Activated naive CD8-positive, alpha-beta T cell (primary cell): ENCODE data around the gene CBFB.
A peak's percentile ranks its signal among the peaks of the same experiment; 100 is the strongest.
"Not testable (repeated sequence)": the region's sequence is repeated elsewhere in the genome, so short reads cannot be mapped to it uniquely, and the experiment has no call there.

ENCODE experiments used
- H3K27ac Mint-ChIP-seq: one replicate; pipeline ENCODE4 v1.8.0; 2021; ENCODE audit warnings: mixed read lengths
- H3K27me3 Mint-ChIP-seq: one replicate; pipeline ENCODE4 v1.8.0; 2021; ENCODE audit warnings: mixed read lengths
- H3K36me3 Mint-ChIP-seq: one replicate; pipeline ENCODE4 v1.8.0; 2021; ENCODE audit warnings: mixed read lengths
- H3K4me1 Mint-ChIP-seq: one replicate; pipeline ENCODE4 v1.8.0; 2021; ENCODE audit warnings: low read depth, mixed read lengths
- H3K4me3 Mint-ChIP-seq: one replicate; pipeline ENCODE4 v1.8.0; 2021; ENCODE audit warnings: mild to moderate bottlenecking, mixed read lengths
- H3K9me3 Mint-ChIP-seq: one replicate; pipeline ENCODE4 v1.8.0; 2021; ENCODE audit warnings: low read depth, mixed read lengths

The CBFB gene

GRCh38 chr16:67025210-67025550 is 3.8 kb upstream of the CBFB start:
- H3K4me1 Mint-ChIP-seq = peaks cover 18% of the 10 kb centered on the region
- no peak overlapping the region for H3K4me3 Mint-ChIP-seq
- peaks cover under 1% of the 10 kb centered on the region for H3K36me3 Mint-ChIP-seq
- H3K27ac Mint-ChIP-seq = no peak overlapping the region
- no peaks in the 10 kb centered on the region for H3K9me3 Mint-ChIP-seq
- no peaks in the 10 kb centered on the region for H3K27me3 Mint-ChIP-seq

- H3K9me3 Mint-ChIP-seq = no peaks in the 10 kb centered on the region
- peaks cover 31% of the 10 kb centered on the region for H3K4me1 Mint-ChIP-seq
- H3K4me3 Mint-ChIP-seq = no peak overlapping the region
- peaks cover 4% of the 10 kb centered on the region for H3K36me3 Mint-ChIP-seq
- no peaks in the 10 kb centered on the region for H3K27me3 Mint-ChIP-seq
- H3K27ac Mint-ChIP-seq = no peak overlapping the region
Observed at GRCh38 chr16:67026570-67026969, 2.4 kb upstream of the CBFB start.

- peak overlapping the region; percentile 61 for H3K4me3 Mint-ChIP-seq
- H3K4me1 Mint-ChIP-seq = peaks cover 36% of the 10 kb centered on the region
- no peaks in the 10 kb centered on the region for H3K9me3 Mint-ChIP-seq
Observed at GRCh38 chr16:67027046-67027445, 1.9 kb upstream of the CBFB start.

GRCh38 chr16:67028167-67028695 is 718 bp upstream of the CBFB start:
- no peaks in the 10 kb centered on the region for H3K9me3 Mint-ChIP-seq
- H3K36me3 Mint-ChIP-seq = peaks cover 6% of the 10 kb centered on the region
- peak overlapping the region; percentile 91 for H3K27ac Mint-ChIP-seq
- no peaks in the 10 kb centered on the region for H3K27me3 Mint-ChIP-seq
- peak overlapping the region; percentile 84 for H3K4me3 Mint-ChIP-seq
- peaks cover 46% of the 10 kb centered on the region for H3K4me1 Mint-ChIP-seq

More at GRCh38 chr16:67027046-67027445, 1.9 kb upstream of the CBFB start:
- H3K27me3 Mint-ChIP-seq = no peaks in the 10 kb centered on the region
- peak overlapping the region; percentile 64 for H3K27ac Mint-ChIP-seq
- peaks cover 5% of the 10 kb centered on the region for H3K36me3 Mint-ChIP-seq

- Mint-ChIP-seq H3K9me3 (no peaks in the 10 kb centered on the region), H3K36me3 (peaks cover 7% of the 10 kb centered on the region), H3K4me1 (peaks cover 52% of the 10 kb centered on the region), H3K4me3 (peak overlapping the region; percentile 92), H3K27me3 (no peaks in the 10 kb centered on the region), H3K27ac (peak overlapping the region; percentile 86)
Observed at GRCh38 chr16:67029254-67030096, 526 bp downstream of the CBFB start.

- Mint-ChIP-seq H3K27ac (peak overlapping the region; percentile 86), H3K9me3 (no peaks in the 10 kb centered on the region), H3K27me3 (no peaks in the 10 kb centered on the region), H3K4me3 (peak overlapping the region; percentile 92), H3K4me1 (peaks cover 56% of the 10 kb centered on the region), H3K36me3 (peaks cover 8% of the 10 kb centered on the region)
Observed at GRCh38 chr16:67030221-67030962, 1.4 kb downstream of the CBFB start.

- Mint-ChIP-seq H3K4me3 (peak overlapping the region; percentile 44), H3K4me1 (peaks cover 62% of the 10 kb centered on the region), H3K27ac (no peak overlapping the region), H3K9me3 (no peaks in the 10 kb centered on the region), H3K27me3 (no peaks in the 10 kb centered on the region), H3K36me3 (peaks cover 8% of the 10 kb centered on the region)
Observed at GRCh38 chr16:67034487-67034886, 5.5 kb downstream of the CBFB start.

GRCh38 chr16:67035364-67035763 is 6.4 kb downstream of the CBFB start:
- Mint-ChIP-seq H3K4me3 (no peak overlapping the region), H3K4me1 (peaks cover 64% of the 10 kb centered on the region), H3K27me3 (no peaks in the 10 kb centered on the region), H3K27ac (no peak overlapping the region), H3K36me3 (peaks cover 7% of the 10 kb centered on the region), H3K9me3 (no peaks in the 10 kb centered on the region)

- peaks cover 63% of the 10 kb centered on the region for H3K4me1 Mint-ChIP-seq
- no peak overlapping the region for H3K4me3 Mint-ChIP-seq
- no peak overlapping the region for H3K27ac Mint-ChIP-seq
- H3K36me3 Mint-ChIP-seq = peaks cover 12% of the 10 kb centered on the region
- H3K9me3 Mint-ChIP-seq = no peaks in the 10 kb centered on the region
- H3K27me3 Mint-ChIP-seq = no peaks in the 10 kb centered on the region
Observed at GRCh38 chr16:67036323-67036741, 7.4 kb downstream of the CBFB start.

- Mint-ChIP-seq H3K27me3 (no peaks in the 10 kb centered on the region), H3K9me3 (no peaks in the 10 kb centered on the region), H3K4me1 (peaks cover 44% of the 10 kb centered on the region), H3K27ac (no peak overlapping the region), H3K36me3 (peaks cover 12% of the 10 kb centered on the region), H3K4me3 (no peak overlapping the region)
Observed at GRCh38 chr16:67039260-67040020, 10.5 kb downstream of the CBFB start.

GRCh38 chr16:67040166-67040565 is 11.2 kb downstream of the CBFB start:
- Mint-ChIP-seq H3K4me3 (no peak overlapping the region), H3K9me3 (no peaks in the 10 kb centered on the region), H3K4me1 (peaks cover 37% of the 10 kb centered on the region), H3K27me3 (no peaks in the 10 kb centered on the region), H3K36me3 (peaks cover 10% of the 10 kb centered on the region), H3K27ac (no peak overlapping the region)

- H3K27ac Mint-ChIP-seq = peak overlapping the region; percentile 6
- H3K27me3 Mint-ChIP-seq = no peaks in the 10 kb centered on the region
Observed at GRCh38 chr16:67040906-67041305, 12.0 kb downstream of the CBFB start.

GRCh38 chr16:67041520-67041919 is 12.6 kb downstream of the CBFB start:
- not testable (repeated sequence) for H3K27ac Mint-ChIP-seq, H3K27me3 Mint-ChIP-seq, H3K4me3 Mint-ChIP-seq, H3K9me3 Mint-ChIP-seq
- peaks cover 29% of the 10 kb centered on the region for H3K4me1 Mint-ChIP-seq
- peaks cover 10% of the 10 kb centered on the region for H3K36me3 Mint-ChIP-seq

More at GRCh38 chr16:67040906-67041305, 12.0 kb downstream of the CBFB start:
- Mint-ChIP-seq H3K9me3 (no peaks in the 10 kb centered on the region), H3K4me1 (peaks cover 32% of the 10 kb centered on the region), H3K4me3 (no peak overlapping the region), H3K36me3 (peaks cover 10% of the 10 kb centered on the region)

- Mint-ChIP-seq H3K27me3 (no peaks in the 10 kb centered on the region), H3K4me1 (peaks cover 27% of the 10 kb centered on the region), H3K4me3 (no peak overlapping the region), H3K36me3 (peaks cover 10% of the 10 kb centered on the region), H3K9me3 (no peaks in the 10 kb centered on the region), H3K27ac (peak overlapping the region; percentile 55)
Observed at GRCh38 chr16:67043420-67043819, 14.5 kb downstream of the CBFB start.
